ENCODE measurements around the gene B3GNT5.
"Not testable (repeated sequence)": the region's sequence is repeated elsewhere in the genome, so short reads cannot be mapped to it uniquely, and the experiment has no call there.

B3GNT5 gene

GRCh38 chr3:183227586-183227985 lies 25.5 kb upstream of the B3GNT5 start:
- no peak for DNase-seq (ENCODE audit: extremely low read depth, low read depth)
- TF ChIP-seq, protein P1, sequence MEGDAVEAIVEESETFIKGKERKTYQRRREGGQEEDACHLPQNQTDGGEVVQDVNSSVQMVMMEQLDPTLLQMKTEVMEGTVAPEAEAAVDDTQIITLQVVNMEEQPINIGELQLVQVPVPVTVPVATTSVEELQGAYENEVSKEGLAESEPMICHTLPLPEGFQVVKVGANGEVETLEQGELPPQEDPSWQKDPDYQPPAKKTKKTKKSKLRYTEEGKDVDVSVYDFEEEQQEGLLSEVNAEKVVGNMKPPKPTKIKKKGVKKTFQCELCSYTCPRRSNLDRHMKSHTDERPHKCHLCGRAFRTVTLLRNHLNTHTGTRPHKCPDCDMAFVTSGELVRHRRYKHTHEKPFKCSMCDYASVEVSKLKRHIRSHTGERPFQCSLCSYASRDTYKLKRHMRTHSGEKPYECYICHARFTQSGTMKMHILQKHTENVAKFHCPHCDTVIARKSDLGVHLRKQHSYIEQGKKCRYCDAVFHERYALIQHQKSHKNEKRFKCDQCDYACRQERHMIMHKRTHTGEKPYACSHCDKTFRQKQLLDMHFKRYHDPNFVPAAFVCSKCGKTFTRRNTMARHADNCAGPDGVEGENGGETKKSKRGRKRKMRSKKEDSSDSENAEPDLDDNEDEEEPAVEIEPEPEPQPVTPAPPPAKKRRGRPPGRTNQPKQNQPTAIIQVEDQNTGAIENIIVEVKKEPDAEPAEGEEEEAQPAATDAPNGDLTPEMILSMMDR (IDR thresholded peaks at IDR 0.05; ENCODE audit: low read depth, low read length, missing control alignments) = no peak
- no peak overlapping the region for H3K4me3 ChIP-seq (replicated peaks; ENCODE audit: low read depth, low read length)

DNA sequence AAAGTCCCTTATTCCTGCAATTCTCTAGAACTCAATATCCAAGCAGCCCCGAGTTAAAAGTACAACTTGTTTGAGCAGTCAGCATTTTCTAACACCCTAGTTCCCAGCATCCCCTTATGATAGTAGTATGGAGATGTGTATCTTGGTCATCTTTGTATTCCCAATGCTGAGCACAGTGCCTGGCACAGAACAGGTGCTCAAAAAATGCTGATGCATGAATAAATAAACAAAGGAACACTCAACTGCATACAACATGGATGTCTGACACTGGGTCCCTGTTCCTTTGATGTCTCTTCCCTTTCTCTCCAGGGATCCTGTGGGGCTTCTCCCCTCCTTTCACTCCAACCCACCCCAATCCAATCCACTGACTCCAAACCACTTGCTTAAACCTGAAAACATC lies 23.9 kb upstream of the B3GNT5 start:
- TF ChIP-seq, protein P1 (IDR thresholded peaks at IDR 0.05; ENCODE audit: low read depth, low read length, missing control alignments) = no peak
- DNase-seq (ENCODE audit: extremely low read depth, low read depth) = no peak

GRCh38 chr3:183230251-183230650 lies 22.8 kb upstream of the B3GNT5 start:
- H3K4me3 ChIP-seq (replicated peaks; ENCODE audit: low read depth, low read length); DNase-seq (ENCODE audit: extremely low read depth, low read depth): not testable (repeated sequence)

More for the DNA sequence above, 23.9 kb upstream of the B3GNT5 start:
- no peak overlapping the region for H3K4me3 ChIP-seq (replicated peaks; ENCODE audit: low read depth, low read length)

DNA sequence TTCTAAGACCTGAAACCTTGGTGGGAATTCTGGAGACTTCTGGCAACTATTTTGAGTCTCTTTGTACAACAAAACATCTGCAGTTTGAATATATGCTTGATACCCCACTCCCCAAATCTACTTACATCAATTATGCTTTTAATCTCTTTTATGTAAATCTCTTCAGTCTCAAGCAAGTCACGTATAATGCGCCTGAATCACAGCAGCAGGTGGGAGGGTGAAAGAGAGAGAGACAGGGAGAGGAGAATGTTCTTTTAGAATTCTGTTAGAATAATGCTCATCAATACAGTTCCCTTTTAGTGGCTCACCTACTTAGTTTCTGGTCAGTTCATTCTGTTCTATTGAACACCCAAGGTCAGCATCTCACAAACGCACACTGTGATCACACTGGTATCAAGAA lies 22.2 kb upstream of the B3GNT5 start:
- DNase-seq (ENCODE audit: extremely low read depth, low read depth) = no peak
- TF ChIP-seq, protein P1 (IDR thresholded peaks at IDR 0.05; ENCODE audit: low read depth, low read length, missing control alignments) = no peak
- H3K4me3 ChIP-seq (replicated peaks; ENCODE audit: low read depth, low read length) = no peak overlapping the region

DNA sequence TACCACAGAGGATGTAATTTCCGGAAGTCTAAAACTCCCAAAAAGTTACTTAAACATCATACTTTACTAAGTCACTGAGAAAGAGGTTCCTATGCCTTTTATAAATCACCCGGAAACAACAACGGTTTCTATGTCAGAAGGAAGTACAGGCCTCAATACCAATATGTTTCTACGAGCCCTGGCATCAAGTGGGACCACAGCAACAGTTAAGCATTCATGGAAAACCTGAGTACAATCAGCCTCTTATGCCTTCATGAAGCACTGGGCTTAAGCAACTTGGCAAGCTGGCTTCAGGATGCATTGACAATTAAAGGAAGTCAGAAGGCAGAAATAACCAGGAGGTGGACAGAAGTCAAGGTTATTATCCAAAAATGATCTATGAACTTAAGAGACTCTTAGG lies 19.1 kb upstream of the B3GNT5 start:
- no peak overlapping the region for H3K4me3 ChIP-seq (replicated peaks; ENCODE audit: low read depth, low read length)
- TF ChIP-seq, protein P1 (IDR thresholded peaks at IDR 0.05; ENCODE audit: low read depth, low read length, missing control alignments) = no peak
- DNase-seq (ENCODE audit: extremely low read depth, low read depth) = no peak

DNA sequence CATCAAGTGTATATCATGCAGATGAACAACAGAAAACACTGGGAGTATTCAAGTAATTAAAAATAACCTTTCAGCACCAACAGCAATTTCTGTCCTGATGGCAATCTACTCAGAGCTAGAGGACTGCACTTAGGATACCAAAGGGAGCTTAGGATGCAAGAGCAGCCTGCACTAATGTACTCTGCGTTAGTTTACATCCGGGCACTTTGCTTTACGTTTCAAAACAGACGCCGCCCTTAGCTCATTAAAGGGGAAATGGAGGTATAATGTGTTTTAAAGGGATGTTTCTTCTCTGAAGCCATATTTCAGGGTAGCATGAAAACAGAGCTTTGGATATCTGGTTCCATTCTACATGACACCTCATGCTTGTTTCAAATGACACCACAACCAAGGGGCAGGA lies 14.0 kb upstream of the B3GNT5 start:
- TF ChIP-seq, protein P1 (IDR thresholded peaks at IDR 0.05; ENCODE audit: low read depth, low read length, missing control alignments) = no peak
- no peak overlapping the region for H3K4me3 ChIP-seq (replicated peaks; ENCODE audit: low read depth, low read length)
- DNase-seq (ENCODE audit: extremely low read depth, low read depth) = no peak

DNA sequence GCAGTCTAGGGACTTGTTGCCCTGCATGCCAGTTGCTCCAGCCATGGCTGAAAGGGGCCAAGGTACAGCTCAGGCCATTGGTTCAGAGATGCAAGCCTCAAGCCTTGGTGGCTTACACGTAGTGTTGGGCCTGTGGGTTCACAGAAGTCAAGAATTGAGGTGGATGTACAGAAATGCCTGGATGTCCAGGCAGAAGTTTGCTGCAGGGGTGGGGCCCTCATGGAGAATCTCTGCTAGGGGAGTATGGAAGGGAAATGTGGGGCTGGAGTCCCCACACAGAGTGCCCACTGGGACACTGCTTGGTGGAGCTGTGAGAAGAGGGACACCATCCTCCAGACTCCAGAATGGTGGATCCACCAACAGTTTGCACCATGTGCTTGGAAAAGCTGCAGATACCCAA lies 10.6 kb upstream of the B3GNT5 start:
- no peak for DNase-seq (ENCODE audit: extremely low read depth, low read depth)
- no peak overlapping the region for H3K4me3 ChIP-seq (replicated peaks; ENCODE audit: low read depth, low read length)
- TF ChIP-seq, protein P1 (IDR thresholded peaks at IDR 0.05; ENCODE audit: low read depth, low read length, missing control alignments) = no peak
